ENCODE results near the gene ZIC1. TPM values are rescaled to one million over a fixed set of nuclear protein-coding genes. Genes with fewer than 3 reads are reported as not detected.

Gene ZIC1
- total and polyA plus RNA-seq, 8 donors = 0.03 to 0.55 TPM; not detected in 6

DNA sequence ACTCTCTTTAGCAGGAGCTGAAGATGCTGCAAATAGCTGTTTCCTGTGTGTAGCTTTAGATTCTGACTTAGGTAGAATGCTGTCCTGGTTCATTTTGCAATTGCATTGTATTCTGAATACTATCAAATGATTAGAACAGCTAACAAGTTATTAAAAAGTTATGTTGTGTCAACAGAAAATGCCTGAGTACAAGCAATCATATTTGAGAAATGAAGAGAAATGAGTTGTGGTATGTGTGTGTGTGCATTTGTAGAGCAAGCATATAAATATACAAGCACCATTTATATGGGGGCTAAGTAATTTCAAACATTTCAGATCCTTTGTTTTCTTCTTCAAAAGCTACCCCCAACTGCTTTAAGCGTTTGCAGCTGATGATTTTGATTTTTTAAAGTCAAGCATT is 7.8 kb downstream of the ZIC1 start:
- no peak for ATAC-seq
- H3K27ac ChIP-seq = no peak overlapping the region
- intact Hi-C loops (cut with DNase I) = no loop called here
- H3K4me1 ChIP-seq = peaks cover 3 to 9% of the 10 kb centered on the region in 2 donors
- DNase-seq = no peak
- no peaks in the 10 kb centered on the region for H3K9me3 ChIP-seq
- peaks cover 98 to 100% of the 10 kb centered on the region in 2 donors for H3K27me3 ChIP-seq
- H3K36me3 ChIP-seq = no peaks in the 10 kb centered on the region
- H3K4me3 ChIP-seq = no peak overlapping the region
- TF ChIP-seq, protein P1, sequence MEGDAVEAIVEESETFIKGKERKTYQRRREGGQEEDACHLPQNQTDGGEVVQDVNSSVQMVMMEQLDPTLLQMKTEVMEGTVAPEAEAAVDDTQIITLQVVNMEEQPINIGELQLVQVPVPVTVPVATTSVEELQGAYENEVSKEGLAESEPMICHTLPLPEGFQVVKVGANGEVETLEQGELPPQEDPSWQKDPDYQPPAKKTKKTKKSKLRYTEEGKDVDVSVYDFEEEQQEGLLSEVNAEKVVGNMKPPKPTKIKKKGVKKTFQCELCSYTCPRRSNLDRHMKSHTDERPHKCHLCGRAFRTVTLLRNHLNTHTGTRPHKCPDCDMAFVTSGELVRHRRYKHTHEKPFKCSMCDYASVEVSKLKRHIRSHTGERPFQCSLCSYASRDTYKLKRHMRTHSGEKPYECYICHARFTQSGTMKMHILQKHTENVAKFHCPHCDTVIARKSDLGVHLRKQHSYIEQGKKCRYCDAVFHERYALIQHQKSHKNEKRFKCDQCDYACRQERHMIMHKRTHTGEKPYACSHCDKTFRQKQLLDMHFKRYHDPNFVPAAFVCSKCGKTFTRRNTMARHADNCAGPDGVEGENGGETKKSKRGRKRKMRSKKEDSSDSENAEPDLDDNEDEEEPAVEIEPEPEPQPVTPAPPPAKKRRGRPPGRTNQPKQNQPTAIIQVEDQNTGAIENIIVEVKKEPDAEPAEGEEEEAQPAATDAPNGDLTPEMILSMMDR (IDR thresholded peaks at IDR 0.05) = no peak

DNA sequence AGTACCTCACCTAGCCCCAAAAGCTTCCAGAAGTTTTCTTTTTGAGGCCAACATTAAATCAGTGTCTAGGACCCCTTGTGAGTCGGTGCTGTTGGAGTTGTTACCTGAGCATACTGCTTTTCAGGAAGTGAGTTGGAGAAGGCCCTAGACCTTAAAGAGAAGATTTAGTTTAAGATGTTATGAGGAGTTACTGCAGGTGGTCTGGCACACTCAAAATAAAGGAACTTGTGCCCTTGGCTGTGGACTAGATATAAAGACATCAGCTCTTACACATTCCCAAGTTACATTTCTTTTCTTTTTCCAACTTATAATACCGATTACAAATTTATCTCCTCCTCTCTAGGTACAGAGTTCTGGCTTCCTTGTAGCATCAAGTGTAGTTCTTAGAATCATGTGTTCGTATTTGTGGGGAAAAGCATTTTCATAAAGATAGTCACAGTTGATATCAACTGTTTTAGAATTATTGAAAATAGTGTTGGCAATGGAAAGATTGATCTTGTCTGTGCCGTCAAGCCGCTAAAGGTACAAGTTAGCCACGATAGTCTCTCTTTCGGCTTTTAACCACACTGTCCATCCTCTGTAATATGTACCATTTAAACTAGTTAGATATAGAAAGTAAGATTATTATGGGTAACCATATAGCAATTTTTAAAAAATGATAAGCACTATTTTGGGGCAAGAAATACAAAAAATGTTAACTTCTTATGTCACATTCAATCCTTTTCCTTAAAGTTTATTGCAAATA is 8.6 kb downstream of the ZIC1 start:
- Histone ChIP-seq H3K36me3 (no peaks in the 10 kb centered on the region), H3K4me1 (peaks cover 3 to 9% of the 10 kb centered on the region in 2 donors), H3K27me3 (peaks cover 97 to 100% of the 10 kb centered on the region in 2 donors), H3K27ac (no peak overlapping the region), H3K9me3 (no peaks in the 10 kb centered on the region), H3K4me3 (no peak overlapping the region)
- intact Hi-C loops (cut with DNase I) = no loop called here
- ATAC-seq (no peak), DNase-seq (no peak)
- TF ChIP-seq, protein P1 (IDR thresholded peaks at IDR 0.05) = no peak

DNA sequence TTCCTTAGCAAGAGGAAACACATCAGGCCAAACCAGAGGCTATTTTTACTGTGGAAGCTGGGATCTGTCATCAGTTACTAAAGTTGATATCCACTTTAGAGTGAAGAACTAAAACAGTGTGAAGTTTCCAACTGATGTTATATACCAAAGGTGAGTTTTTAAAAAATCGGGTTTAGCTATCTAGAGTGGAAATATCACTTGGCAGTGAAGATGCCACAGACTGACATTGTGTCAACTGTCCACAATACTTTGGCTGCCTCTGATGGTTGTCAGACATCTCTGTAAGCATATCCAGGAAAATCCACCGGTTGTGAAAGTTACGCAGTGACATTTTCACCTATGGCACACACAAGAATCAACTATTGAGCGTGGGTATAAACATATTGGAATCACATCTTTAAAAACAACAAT is 9.2 kb downstream of the ZIC1 start:
- intact Hi-C loops (cut with DNase I) = no loop called here
- Histone ChIP-seq H3K27me3 (peaks cover 97 to 100% of the 10 kb centered on the region in 2 donors), H3K36me3 (no peaks in the 10 kb centered on the region), H3K27ac (no peak overlapping the region), H3K9me3 (no peaks in the 10 kb centered on the region), H3K4me1 (peaks cover 3% of the 10 kb centered on the region in 2 donors), H3K4me3 (no peak overlapping the region)
- TF ChIP-seq, protein P1 (IDR thresholded peaks at IDR 0.05) = no peak
- ATAC-seq = no peak
- no peak for DNase-seq

GRCh38 chr3:147418808-147419701 is 9.9 kb downstream of the ZIC1 start:
- no peaks in the 10 kb centered on the region for H3K9me3 ChIP-seq
- H3K36me3 ChIP-seq = no peaks in the 10 kb centered on the region
- ATAC-seq = no peak
- H3K27ac ChIP-seq = no peak overlapping the region
- intact Hi-C loops (cut with DNase I) = no loop called here
- peaks cover 99 to 100% of the 10 kb centered on the region in 2 donors for H3K27me3 ChIP-seq
- no peak overlapping the region for H3K4me3 ChIP-seq
- TF ChIP-seq, protein P1 (IDR thresholded peaks at IDR 0.05) = no peak
- DNase-seq = peak in 2 of 4 donors; percentile 51 to 75
- peaks cover 0 to 3% of the 10 kb centered on the region in 2 donors for H3K4me1 ChIP-seq

GRCh38 chr3:147419781-147420224 is 10.6 kb downstream of the ZIC1 start:
- DNase-seq = no peak
- Histone ChIP-seq H3K9me3 (no peaks in the 10 kb centered on the region), H3K27me3 (peaks cover 99 to 100% of the 10 kb centered on the region in 2 donors), H3K4me3 (no peak overlapping the region), H3K36me3 (no peaks in the 10 kb centered on the region), H3K27ac (no peak overlapping the region), H3K4me1 (peaks cover 0 to 3% of the 10 kb centered on the region in 2 donors)
- TF ChIP-seq, protein P1 (IDR thresholded peaks at IDR 0.05) = no peak
- intact Hi-C loops (cut with DNase I) = no loop called here
- no peak for ATAC-seq
